GM20000 (cell line): ENCODE measurements around the gene ISLR2.
A peak's percentile ranks its signal among the peaks of the same experiment; 100 is the strongest.

Experiments used
- DNase-seq: peaks from one replicate; pipeline ENCODE4 v3.0.0; 2012; ENCODE audit warnings: low spot score
- CTCF ChIP-seq: IDR thresholded peaks from 2 replicates; pipeline ENCODE4 v1.5.1; 2012; ENCODE audit warnings: mild to moderate bottlenecking, control low read depth; ENCODE audit errors: extremely low read depth, missing control alignments

The ISLR2 gene

DNA sequence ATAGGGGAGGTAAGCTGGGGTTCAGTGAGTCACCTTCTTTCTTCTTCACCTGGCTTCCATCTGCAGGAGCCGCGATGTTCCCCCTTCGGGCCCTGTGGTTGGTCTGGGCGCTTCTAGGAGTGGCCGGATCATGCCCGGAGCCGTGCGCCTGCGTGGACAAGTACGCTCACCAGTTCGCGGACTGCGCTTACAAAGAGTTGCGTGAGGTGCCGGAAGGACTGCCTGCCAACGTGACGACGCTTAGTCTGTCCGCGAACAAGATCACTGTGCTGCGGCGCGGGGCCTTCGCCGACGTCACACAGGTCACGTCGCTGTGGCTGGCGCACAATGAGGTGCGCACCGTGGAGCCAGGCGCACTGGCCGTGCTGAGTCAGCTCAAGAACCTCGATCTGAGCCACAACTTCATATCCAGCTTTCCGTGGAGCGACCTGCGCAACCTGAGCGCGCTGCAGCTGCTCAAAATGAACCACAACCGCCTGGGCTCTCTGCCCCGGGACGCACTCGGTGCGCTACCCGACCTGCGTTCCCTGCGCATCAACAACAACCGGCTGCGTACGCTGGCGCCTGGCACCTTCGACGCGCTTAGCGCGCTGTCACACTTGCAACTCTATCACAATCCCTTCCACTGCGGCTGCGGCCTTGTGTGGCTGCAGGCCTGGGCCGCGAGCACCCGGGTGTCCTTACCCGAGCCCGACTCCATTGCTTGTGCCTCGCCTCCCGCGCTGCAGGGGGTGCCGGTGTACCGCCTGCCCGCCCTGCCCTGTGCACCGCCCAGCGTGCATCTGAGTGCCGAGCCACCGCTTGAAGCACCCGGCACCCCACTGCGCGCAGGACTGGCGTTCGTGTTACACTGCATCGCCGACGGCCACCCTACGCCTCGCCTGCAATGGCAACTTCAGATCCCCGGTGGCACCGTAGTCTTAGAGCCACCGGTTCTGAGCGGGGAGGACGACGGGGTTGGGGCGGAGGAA is 2.6 kb downstream of the ISLR2 start:
- peak; percentile 55 for DNase-seq
- no peak for TF ChIP-seq CTCF

DNA sequence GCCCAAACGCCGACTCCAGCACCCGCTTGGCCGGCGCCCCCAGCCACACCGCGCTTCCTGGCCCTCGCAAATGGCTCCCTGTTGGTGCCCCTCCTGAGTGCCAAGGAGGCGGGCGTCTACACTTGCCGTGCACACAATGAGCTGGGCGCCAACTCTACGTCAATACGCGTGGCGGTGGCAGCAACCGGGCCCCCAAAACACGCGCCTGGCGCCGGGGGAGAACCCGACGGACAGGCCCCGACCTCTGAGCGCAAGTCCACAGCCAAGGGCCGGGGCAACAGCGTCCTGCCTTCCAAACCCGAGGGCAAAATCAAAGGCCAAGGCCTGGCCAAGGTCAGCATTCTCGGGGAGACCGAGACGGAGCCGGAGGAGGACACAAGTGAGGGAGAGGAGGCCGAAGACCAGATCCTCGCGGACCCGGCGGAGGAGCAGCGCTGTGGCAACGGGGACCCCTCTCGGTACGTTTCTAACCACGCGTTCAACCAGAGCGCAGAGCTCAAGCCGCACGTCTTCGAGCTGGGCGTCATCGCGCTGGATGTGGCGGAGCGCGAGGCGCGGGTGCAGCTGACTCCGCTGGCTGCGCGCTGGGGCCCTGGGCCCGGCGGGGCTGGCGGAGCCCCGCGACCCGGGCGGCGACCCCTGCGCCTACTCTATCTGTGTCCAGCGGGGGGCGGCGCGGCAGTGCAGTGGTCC is 3.5 kb downstream of the ISLR2 start:
- DNase-seq = no peak
- TF ChIP-seq CTCF = no peak

- TF ChIP-seq CTCF = peak; percentile 23
- DNase-seq = peak; percentile 70
Measured at GRCh38 chr15:74134387-74135027, 4.1 kb downstream of the ISLR2 start.

DNA sequence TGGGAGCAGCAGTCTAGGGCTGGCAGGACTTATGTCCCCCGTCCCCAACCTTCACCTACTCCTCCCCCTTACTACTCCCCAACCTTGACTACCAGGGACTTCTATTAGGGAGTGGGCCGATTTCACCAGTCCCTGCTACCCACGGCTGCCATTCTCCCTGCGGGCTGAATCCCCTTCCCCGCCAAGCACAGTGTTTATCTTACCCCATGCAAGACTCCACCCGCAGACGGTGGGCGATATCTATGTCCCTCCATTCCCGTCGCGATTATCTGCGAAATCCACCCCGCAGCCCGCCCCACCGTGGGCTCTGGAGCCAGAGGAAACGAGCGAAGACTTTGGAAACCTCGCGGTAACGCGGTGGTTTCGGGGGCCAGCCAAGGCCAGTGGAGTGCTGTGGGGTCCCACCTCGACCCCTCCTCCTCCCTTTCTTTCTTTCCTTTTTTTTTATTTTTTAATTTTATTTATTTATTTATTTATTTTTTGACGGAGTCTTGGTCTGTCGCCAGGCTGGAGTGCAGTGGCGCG is 4.7 kb downstream of the ISLR2 start:
- TF ChIP-seq CTCF = no peak
- no peak for DNase-seq

GRCh38 chr15:74136540-74136813 is 6.1 kb downstream of the ISLR2 start:
- no peak for DNase-seq
- TF ChIP-seq CTCF = no peak

- peak; percentile 36 for DNase-seq
- TF ChIP-seq CTCF = no peak
Measured at GRCh38 chr15:74136814-74137536, 6.6 kb downstream of the ISLR2 start.
